GM12865 (cell line): ENCODE data around the gene EYA3.
"Not testable (repeated sequence)": the region's sequence is repeated elsewhere in the genome, so short reads cannot be mapped to it uniquely, and the experiment has no call there.

ENCODE experiments used
- DNase-seq: peaks from one replicate; pipeline ENCODE4 v3.0.0; 2010; ENCODE audit warnings: low read depth
- H3K4me3 ChIP-seq: 2 replicates; pipeline ENCODE4 v1.5.1; 2011; ENCODE audit warnings: mild to moderate bottlenecking, low read depth, low read length, control low read depth
- TF ChIP-seq, protein P1 (sequence below): IDR thresholded peaks from 2 replicates; pipeline ENCODE4 v1.5.1; 2011; ENCODE audit warnings: low read length, control low read depth, low read depth, inconsistent platforms; ENCODE audit not compliant: insufficient read depth; ENCODE audit errors: missing control alignments

The EYA3 gene

DNA sequence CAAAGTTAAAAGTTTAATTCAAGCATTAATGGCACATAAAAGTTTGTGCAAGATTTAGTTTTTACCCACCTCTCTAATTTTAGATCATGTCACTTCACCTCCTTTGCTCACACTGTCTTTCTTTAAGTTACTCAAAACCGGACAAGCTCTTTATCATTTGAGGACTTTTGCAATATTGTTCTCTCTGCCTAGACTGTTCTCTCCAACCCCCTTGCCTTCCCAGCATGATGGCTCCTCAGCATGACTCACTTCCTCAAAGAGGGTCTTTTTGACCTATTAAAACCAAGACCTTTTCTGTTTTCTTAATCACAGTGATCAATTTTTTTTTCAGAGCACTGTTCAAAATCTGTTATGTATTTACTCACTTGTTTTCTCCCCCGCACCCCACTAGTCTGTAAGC is 67.3 kb downstream of the EYA3 start:
- no peak overlapping the region for H3K4me3 ChIP-seq
- DNase-seq: no peak
- TF ChIP-seq, protein P1, sequence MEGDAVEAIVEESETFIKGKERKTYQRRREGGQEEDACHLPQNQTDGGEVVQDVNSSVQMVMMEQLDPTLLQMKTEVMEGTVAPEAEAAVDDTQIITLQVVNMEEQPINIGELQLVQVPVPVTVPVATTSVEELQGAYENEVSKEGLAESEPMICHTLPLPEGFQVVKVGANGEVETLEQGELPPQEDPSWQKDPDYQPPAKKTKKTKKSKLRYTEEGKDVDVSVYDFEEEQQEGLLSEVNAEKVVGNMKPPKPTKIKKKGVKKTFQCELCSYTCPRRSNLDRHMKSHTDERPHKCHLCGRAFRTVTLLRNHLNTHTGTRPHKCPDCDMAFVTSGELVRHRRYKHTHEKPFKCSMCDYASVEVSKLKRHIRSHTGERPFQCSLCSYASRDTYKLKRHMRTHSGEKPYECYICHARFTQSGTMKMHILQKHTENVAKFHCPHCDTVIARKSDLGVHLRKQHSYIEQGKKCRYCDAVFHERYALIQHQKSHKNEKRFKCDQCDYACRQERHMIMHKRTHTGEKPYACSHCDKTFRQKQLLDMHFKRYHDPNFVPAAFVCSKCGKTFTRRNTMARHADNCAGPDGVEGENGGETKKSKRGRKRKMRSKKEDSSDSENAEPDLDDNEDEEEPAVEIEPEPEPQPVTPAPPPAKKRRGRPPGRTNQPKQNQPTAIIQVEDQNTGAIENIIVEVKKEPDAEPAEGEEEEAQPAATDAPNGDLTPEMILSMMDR: no peak

DNA sequence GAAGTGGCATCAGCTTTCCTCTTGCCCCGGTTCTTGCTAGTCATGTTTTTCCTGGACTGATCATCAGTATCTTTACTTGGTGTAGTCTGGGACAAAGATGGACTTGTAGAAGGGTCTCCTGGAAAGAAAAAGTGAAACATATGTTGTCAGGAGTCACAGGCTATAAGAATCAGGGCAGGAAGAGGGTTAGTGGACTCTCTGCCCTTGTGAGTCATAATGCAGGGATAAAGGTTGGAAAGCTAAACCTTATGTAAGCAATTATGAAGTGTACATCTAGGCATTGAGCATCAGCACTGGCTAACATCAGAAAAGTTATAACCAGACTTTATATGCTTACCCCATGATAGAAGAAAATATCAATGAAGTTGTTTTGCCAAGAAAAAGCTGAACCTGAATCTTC is 77.4 kb downstream of the EYA3 start:
- TF ChIP-seq, protein P1: no peak
- H3K4me3 ChIP-seq: no peak overlapping the region
- no peak for DNase-seq

DNA sequence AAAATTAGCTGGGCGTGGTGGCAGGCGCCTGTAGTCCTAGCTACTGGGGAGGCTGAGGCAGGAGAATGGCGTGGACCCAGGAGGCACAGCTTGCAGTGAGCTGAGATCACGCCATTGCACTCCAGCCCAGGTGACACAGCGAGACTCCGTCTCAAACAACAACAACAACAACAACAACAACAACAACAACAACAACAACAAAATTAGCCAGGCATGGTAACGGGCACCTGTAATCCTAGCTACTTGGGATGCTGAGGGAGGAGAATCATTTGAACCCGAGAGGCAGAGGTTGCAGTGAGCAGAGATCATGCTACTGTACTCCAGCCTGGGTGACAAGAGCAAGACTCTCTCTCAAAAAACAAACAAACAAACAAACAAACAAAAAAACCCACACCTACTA is 85.3 kb downstream of the EYA3 start:
- H3K4me3 ChIP-seq, DNase-seq: not testable (repeated sequence)

DNA sequence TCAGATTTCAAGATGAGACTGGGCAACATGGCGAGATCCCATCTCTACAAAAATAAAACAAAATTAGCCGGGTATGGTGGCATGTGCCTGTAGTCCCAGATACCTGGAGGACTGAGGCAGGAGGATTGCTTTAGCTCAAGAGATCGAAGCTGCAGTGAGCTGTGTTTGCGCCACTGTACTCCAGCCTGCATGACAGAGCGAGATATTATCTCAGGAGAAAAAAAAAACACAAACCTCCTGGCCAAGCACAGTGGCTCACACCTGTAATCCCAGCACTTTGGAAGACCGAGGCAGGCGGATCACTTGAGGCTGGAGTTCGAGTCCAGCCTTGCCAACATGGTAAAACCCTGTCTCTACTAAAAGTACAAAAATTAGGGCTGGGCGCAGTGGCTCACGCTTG is 85.8 kb downstream of the EYA3 start:
- H3K4me3 ChIP-seq: no peak overlapping the region
- DNase-seq: no peak

DNA sequence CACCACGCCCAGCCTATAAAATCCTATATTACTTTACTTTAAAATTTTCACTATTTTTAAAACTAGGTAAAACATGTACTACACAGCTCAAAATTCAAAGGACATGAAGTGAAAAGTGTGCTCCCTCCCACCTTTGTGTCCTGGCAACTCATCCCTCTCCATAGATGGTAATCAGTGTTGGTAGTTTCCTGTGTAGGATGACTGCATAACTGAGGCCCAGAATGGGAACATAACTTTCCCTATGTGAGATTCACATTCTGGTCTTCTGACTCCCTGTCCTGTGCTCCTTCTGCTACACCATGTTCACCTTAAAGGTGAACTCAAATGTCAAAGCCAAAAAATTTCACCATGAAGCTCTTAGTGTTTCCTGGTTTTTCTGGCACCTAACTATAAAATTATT is 89.4 kb downstream of the EYA3 start:
- TF ChIP-seq, protein P1: no peak
- H3K4me3 ChIP-seq: no peak overlapping the region
- no peak for DNase-seq

More for the DNA sequence above, 85.8 kb downstream of the EYA3 start:
- TF ChIP-seq, protein P1: no peak

DNA sequence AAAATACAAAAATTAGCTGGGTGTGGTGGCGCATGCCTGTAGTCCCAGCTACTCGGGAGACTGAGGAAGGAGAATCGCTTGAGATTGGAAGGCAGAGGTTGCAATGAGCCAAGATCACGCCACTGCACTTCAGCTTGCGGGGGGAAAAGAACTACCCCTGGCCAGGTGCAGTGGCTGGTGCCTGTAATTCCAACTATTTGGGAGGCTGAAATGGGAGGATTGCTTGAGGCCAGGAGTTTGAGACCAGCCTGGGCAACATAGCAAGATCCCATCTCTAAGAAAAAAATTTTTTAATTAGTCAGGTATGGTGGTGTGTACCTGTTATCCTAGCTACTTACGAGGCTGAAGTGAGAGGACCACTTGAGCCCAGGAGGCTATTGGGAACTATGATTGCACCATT is 93.9 kb downstream of the EYA3 start:
- DNase-seq, H3K4me3 ChIP-seq: not testable (repeated sequence)

DNA sequence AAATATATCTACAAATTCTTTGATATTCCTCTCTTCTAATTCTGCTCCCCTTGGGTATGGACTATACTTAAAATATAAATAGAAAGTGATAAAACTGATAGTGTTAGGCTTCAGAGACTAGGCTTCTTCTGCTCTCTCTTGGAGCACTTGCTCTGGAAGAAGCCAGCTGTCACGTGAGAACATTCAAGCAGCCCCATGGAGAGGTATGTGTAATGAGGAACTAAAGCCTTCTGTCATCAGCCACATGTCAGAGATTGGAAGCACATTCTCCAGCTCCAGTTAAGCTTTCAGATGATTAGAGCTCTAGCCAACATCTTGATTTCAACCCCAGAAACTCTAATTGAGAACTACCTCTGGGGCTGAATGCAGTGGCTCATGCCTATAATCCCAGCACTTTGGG is 94.3 kb downstream of the EYA3 start:
- H3K4me3 ChIP-seq: no peak overlapping the region
- TF ChIP-seq, protein P1: no peak
- DNase-seq: no peak

DNA sequence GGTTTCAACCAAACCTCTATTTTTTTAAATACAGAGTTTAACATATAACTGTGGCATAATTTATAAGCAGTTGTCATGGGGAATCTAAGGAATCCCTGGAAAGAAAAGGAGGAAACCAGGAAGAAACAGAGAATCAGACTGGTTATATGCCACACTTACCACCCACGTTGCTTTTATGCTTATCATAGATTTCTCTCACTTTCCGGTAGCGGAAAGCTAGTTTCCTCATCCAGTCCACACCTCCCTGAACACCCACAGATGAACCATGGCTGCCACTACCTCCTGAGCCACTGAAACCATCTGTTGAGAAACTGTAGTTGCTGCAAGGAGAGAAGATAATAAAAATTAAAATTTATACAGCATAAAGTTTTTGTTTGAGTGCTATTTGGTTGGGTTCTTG is 95.2 kb downstream of the EYA3 start:
- DNase-seq: no peak
- TF ChIP-seq, protein P1: no peak
- no peak overlapping the region for H3K4me3 ChIP-seq
